ENCODE data around the gene PLAAT3.
"Not testable (repeated sequence)": the region's sequence is repeated elsewhere in the genome, so short reads cannot be mapped to it uniquely, and the experiment has no call there.

Gene PLAAT3

DNA sequence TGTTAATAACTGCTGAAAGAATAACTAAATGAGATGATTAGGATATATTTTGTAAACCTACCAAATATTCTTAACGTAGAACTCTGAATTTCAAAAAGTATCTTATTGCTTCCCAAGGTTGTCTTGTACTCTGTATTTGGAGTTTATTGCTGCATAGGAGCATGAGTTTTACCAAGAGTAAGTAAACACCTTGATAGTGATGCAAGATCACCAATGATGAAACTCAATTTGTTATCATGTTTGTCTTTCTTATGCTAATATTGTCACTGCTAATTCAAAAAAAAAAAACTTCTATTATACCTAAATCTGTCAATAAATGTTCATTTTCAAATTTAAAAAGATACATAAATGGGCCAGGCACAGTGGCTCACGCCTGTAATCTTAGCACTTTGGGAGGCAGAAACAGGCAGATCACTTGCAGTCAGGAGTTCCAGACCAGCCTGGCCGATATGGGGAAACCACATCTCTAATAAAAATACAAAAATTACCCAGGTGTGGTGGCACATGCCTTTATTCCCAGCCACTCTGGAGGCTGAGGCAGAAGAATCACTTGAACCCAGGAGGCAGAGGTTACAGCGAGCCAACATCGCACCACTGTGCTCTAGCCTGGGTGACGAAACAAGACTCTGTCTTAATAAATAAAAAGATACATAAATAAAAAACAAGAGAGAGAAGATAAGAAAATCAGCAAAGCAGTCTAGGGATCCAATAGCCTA, 27.6 kb downstream of the PLAAT3 start:
- no peak overlapping the region for H3K27ac ChIP-seq
- POLR2A ChIA-PET (ENCODE audit: low non-redundant PET): no interaction called here
- CTCF ChIA-PET: interaction anchor here (0.6 kb wide), 1 partner anchor 123 kb away, joined by 4 read pairs; no protein-coding TSS in a partner anchor
- TF ChIP-seq CTCF (conservative IDR thresholded peaks at IDR 0.05; ENCODE audit: low read depth): no peak
- DNase-seq (ENCODE audit: low spot score): no peak

DNA sequence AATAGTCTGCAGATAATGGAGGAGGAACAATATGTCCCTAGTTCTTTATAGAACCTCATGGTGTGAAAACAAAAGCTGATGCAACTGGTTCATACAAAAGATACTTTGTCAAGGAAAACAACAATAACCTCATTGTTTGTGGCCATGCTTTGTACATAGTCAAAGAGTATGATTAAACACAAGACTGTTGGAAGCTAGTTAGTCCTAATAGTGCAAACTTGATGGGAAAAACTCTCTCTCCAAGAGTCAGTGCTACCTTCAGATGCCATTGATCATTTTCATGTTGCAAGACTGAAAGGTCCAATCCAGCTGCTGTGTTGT, 30.9 kb downstream of the PLAAT3 start:
- no peak overlapping the region for H3K27ac ChIP-seq
- ChIA-PET CTCF (interaction anchor here (0.6 kb wide), 2 partner anchors 111 to 277 kb away, joined by 3 to 4 read pairs; no protein-coding TSS in a partner anchor), POLR2A (ENCODE audit: low non-redundant PET) (no interaction called here)
- TF ChIP-seq CTCF (conservative IDR thresholded peaks at IDR 0.05; ENCODE audit: low read depth): no peak
- no peak for DNase-seq (ENCODE audit: low spot score)

DNA sequence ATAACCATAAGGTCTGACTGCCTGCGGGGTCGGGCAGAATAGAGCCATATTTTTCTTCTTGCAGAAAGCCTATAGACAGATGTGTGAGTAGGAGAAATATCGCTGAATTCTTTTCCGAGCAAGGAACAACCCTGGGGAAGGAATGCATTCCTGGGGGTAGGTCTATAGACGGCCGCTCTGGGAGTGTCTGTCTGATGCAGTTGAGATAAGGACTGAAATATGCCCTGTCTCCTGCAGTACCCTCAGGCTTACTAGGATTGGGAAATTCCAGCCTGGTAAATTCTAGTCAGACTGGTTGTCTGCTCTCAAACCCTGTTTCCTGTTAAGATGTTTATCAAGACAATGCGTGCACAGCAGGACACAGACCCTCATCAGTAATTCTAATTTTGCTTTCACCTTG, 33.0 kb downstream of the PLAAT3 start:
- CTCF ChIA-PET; POLR2A ChIA-PET (ENCODE audit: low non-redundant PET); H3K27ac ChIP-seq; DNase-seq (ENCODE audit: low spot score): not testable (repeated sequence)

DNA sequence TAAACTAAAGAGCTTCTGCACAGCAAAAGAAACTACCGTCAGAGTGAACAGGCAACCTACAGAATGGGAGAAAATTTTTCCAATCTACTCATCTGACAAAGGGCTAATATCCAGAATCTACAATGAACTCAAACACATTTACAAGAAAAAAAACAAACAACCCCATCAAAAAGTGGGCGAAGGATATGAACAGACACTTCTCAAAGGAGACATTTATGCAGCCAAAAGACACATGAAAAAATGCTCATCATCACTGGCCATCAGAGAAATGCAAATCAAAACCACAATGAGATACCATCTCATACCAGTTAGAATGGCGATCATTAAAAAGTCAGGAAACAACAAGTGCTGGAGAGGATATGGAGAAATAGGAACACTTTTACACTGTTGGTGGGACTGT, 35.4 kb downstream of the PLAAT3 start:
- DNase-seq (ENCODE audit: low spot score); H3K27ac ChIP-seq; POLR2A ChIA-PET (ENCODE audit: low non-redundant PET); CTCF ChIA-PET: not testable (repeated sequence)

DNA sequence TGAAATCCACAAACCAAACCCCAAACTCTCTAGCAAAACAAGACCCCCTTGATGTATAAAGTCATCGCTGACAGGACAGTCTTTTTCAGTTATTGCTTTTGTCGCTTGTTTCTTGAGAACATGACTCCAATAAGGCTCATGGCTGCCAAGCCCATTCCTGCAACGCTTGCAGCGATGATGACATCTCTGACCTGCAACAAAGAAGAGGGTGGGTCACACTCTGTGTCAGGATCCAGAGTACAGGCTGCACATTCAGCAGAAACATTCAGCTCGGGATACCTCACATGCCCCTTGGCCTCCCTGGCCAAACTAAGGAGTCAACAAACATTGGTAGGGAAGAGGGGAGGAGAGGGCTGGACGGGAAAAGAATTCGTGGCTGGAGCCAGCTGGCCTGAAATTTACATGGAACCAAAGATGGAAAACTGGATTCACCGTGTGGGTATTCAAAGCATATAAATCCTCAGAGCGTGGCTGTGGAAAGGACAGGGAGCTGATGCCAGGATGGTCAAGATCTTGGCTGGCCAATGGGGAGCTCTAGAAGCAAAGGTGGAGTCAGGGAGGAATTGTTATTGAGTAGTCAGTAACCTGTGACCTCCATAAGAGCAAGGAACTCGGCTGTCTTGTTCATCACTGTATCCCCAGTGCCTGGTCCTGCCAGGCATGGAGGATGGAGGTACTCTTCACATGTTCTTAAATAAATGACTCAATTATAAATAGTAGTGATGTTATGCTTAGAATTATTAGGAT, 39.2 kb downstream of the PLAAT3 start:
- H3K27ac ChIP-seq: peak overlapping the region; percentile 66
- ChIA-PET POLR2A (ENCODE audit: low non-redundant PET) (no interaction called here), CTCF (no interaction called here)
- TF ChIP-seq CTCF (conservative IDR thresholded peaks at IDR 0.05; ENCODE audit: low read depth): no peak
- DNase-seq (ENCODE audit: low spot score): no peak

DNA sequence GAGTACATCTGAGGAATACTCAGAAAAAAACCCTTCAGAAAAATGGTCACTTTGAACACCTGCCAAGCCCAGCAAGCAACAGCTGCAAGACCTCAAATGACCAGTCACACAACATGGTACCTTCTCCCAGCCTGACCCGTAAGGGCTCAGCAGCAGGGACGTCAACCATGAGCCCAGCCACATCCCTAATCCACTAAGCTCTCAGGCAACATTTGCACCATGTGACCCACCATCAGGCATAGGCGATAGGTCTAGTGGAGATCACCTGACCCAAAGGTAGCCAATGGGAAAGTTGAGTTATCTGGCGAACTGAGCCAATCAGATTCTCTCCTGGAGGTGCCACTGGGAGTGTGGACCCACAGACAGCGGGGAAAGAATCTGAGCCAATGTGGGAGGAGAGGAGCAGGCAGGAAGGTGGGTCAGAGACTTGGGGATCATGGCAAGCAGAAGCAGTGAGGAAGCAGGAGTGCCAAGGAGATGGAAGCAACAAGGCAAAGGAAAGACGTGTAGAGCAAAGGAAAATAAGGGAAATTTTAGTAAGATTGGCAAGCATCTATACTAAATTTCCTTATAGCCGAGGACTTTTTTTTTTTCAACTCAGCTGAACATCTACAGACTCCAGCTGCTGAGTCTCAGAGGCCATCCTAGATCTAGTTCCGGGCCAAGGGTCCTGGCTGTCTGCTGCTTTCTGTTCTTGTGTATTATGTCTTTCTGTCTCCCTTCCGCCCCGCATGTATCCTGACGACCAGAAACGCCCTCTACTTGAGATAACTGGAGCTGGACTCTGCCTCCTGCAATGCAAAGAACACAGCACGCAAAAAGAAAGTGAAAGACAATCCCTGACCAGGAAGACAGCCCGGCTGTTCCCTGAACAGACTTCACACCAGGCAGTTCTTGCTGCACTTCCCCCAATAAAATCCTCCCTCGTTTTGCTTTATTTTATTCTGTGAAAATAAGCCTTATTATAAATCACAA, 40.1 kb downstream of the PLAAT3 start:
- CTCF ChIA-PET: no interaction called here
- peak overlapping the region; percentile 66 for H3K27ac ChIP-seq
- peak; percentile 20 for DNase-seq (ENCODE audit: low spot score)
- no peak for TF ChIP-seq CTCF (conservative IDR thresholded peaks at IDR 0.05; ENCODE audit: low read depth)
- POLR2A ChIA-PET (ENCODE audit: low non-redundant PET): no interaction called here

DNA sequence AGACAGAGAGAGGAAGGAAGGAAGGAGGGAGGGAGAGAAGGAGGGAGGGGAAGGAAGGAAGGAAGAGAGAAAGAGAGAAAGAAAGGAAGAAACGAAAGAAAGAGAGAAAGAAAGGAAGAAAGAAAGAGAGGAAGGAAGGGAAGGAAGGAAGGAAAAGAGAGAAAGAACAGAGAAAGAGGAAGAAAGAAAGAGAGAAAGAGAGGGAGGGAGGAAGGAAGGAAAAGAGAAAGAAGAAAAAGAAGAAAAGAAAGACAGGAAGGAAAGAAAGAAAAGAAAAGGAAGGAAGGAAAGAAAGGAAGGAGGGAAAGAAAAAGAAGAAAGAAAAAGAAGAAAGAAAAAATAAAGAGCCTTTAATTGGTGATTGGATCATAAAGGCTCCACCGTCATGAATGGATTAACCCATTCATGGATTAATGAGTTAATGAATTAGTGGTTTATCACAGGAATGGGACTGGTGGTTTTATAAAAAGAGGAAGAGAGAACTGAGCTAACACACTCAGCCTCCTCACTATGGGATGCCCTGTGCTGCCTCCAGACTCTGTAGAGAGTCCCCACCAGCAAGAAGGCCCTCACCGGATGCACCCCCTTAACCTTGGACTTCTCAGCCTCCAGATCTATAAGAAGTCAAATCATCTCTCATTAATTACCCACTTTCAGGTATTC, 42.1 kb downstream of the PLAAT3 start:
- ChIA-PET POLR2A (ENCODE audit: low non-redundant PET) (no interaction called here), CTCF (no interaction called here)
- no peak for DNase-seq (ENCODE audit: low spot score)
- TF ChIP-seq CTCF (conservative IDR thresholded peaks at IDR 0.05; ENCODE audit: low read depth): no peak
- no peak overlapping the region for H3K27ac ChIP-seq
